Measurements from ENCODE around the gene USP9Y.
"Not testable (repeated sequence)": the region's sequence is repeated elsewhere in the genome, so short reads cannot be mapped to it uniquely, and the experiment has no call there.

Gene USP9Y, protein sequence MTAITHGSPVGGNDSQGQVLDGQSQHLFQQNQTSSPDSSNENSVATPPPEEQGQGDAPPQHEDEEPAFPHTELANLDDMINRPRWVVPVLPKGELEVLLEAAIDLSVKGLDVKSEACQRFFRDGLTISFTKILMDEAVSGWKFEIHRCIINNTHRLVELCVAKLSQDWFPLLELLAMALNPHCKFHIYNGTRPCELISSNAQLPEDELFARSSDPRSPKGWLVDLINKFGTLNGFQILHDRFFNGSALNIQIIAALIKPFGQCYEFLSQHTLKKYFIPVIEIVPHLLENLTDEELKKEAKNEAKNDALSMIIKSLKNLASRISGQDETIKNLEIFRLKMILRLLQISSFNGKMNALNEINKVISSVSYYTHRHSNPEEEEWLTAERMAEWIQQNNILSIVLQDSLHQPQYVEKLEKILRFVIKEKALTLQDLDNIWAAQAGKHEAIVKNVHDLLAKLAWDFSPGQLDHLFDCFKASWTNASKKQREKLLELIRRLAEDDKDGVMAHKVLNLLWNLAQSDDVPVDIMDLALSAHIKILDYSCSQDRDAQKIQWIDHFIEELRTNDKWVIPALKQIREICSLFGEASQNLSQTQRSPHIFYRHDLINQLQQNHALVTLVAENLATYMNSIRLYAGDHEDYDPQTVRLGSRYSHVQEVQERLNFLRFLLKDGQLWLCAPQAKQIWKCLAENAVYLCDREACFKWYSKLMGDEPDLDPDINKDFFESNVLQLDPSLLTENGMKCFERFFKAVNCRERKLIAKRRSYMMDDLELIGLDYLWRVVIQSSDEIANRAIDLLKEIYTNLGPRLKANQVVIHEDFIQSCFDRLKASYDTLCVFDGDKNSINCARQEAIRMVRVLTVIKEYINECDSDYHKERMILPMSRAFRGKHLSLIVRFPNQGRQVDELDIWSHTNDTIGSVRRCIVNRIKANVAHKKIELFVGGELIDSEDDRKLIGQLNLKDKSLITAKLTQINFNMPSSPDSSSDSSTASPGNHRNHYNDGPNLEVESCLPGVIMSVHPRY (N-terminal part only)

DNA sequence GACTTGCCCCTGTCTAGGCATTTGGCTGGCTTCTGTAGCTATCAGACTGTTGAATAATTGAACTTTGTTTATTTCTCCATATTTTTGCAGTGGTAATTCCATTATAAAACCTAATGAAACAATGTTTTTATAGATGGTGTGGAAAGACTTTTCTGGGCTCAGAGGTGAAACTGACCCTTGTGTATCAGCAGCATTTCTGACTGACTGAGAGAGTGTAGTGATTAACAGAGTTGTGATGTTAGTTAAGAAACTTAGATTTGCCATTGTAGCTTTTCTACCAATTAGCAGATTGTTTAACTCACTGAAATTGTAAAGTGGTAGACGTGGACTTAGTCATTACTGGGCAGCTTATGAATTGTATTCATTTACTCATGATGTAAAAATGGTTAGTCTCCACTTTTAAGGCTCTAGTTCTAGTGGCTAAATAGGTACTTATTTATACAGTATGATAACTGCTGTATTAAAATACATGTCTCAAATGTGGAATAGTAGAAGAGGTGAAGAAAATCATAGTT lies at the start of gene USP9Y:
USP9Y (plus strand) TSS at position 51 of the 515 bp plus-strand sequence. CDS start 8,217 bp downstream, outside the sequence.
- no peak for DNase-seq (ENCODE audit: low read depth)

GRCh38 chrY:12651621-12652036 lies 49.4 kb upstream of the USP9Y start:
- no peak for DNase-seq (ENCODE audit: low read depth)

- no peak for DNase-seq (ENCODE audit: low read depth)
These were observed 39.0 kb upstream of the USP9Y start for GRCh38 chrY:12661745-12662681.

GRCh38 chrY:12662745-12663591 lies 38.1 kb upstream of the USP9Y start:
- DNase-seq (ENCODE audit: low read depth) = no peak

DNA sequence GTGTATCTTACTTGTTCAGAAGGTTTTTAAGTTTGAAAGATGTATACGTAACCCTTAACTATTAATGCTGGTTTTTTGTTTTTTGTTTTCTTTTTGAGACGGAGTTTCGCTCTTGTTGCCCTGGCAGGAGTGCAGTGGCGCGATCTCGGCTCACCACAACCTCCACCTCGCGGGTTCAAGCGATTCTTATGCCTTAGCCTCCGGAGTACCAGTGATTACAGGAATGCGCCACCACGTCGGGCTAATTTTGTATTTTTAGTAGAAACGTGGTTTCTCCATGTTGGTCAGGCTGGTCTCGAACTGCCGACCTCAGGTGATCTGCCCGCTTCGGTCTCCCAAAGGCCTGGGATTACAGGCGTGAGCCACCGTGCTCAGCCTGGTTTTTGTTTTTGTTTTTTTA lies 37.2 kb upstream of the USP9Y start:
- not testable (repeated sequence) for DNase-seq (ENCODE audit: low read depth)

DNA sequence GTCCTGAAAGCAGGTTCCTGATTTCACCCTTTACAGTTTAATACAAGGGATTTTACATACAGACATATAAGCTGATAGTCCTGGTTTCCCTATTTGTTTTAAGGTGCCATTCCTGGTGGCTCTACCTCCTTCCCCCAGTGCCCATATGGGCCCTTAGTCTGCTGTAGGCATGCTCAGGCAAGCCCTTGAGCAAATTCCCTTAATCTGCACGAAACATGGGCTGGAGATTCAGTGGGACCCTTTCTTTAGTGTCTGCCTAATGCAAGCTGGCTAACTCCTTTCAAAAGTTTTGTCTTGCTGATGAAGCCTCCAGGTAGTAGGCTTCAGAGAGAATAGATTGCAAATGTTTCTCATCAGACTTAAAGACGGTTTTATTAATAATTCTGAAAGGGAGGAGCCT lies 22.9 kb upstream of the USP9Y start:
- DNase-seq (ENCODE audit: low read depth) = no peak

- no peak for DNase-seq (ENCODE audit: low read depth)
These were observed 19.5 kb upstream of the USP9Y start for GRCh38 chrY:12681535-12681934.

DNA sequence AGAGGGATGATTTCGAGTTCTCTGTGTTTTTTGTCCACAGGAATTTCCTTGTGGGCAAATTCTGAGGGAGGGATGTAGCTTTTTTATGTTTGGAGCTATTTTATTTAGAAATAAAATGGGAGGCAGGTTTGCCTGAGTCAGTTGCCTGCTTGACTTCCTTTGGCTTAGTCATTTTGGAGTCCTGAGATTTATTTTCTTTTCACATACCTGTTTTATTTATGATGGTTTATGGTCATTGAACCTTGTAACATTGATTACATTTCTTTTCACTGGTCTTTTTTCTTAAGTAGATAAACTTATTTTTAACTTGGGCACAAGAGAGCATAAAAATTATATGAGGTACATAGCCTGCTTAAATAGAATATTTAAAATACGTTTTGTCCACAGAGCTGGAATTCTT lies 12.7 kb upstream of the USP9Y start:
- DNase-seq (ENCODE audit: low read depth) = no peak

- DNase-seq (ENCODE audit: low read depth) = no peak
These were observed 944 bp upstream of the USP9Y start for GRCh38 chrY:12700087-12700486.

GRCh38 chrY:12702174-12702573 lies 1.1 kb downstream of the USP9Y start:
- DNase-seq (ENCODE audit: low read depth) = no peak

DNA sequence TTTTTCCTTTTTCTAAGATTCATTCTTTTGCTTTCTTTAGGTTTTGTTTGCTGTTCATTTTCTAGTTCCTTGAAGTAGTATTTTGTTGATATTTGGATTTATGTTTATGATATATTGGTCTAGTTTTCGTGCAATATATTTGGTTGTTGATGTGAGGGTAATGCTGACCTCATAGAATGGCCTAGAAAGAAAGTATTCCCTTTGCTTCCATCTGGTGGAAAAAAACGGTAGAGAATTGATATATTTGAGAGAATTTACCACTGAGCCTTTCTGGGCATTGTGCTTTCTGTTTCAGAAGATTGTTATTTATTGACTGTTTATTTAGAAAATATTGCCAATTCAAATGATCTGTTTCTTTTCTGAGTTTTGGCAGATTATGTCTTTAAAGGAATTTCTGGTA lies 9.4 kb downstream of the USP9Y start:
- DNase-seq (ENCODE audit: low read depth) = no peak

DNA sequence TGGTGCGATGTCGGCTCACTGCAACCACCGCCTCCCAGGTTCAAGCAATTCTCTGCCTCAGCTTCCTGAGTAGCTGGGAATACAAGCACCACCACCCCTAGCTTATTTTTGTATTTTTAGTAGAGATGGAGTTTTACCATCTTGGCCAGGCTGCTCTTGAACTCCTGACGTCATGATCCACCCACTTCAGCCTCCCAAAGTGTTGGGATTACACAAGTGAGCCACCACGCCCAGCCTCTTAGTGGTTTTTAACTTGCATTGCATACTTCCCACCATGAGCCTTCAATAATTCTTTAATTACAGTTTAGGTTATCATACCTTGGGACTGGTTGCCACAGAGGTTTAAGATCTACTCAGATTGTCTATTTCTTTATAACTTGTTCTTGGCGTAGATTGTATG lies 14.3 kb downstream of the USP9Y start:
- no peak for DNase-seq (ENCODE audit: low read depth)

- DNase-seq (ENCODE audit: low read depth) = no peak
These were observed 28.7 kb downstream of the USP9Y start for GRCh38 chrY:12729746-12730145.

DNA sequence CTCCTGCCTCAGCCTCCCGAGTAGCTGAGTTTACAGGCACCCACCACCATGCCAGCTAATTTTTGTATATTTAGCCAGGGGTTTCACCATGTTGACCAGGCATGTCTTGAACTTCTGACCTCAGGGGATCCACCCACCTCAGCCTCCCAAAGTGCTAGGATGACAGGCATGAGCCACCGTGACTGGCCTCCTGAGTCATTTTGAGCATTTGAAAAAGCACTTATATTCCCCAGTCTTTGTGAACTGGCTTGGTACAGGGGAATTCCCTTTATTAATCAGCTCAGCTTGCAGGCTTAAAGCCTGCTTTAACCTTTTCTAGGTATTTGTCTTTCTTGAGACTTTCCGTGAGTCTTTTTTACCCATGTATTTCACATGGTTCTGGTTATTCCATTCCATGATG lies 32.6 kb downstream of the USP9Y start:
- DNase-seq (ENCODE audit: low read depth) = no peak

- DNase-seq (ENCODE audit: low read depth) = no peak
These were observed 33.0 kb downstream of the USP9Y start for GRCh38 chrY:12734051-12734450.

DNA sequence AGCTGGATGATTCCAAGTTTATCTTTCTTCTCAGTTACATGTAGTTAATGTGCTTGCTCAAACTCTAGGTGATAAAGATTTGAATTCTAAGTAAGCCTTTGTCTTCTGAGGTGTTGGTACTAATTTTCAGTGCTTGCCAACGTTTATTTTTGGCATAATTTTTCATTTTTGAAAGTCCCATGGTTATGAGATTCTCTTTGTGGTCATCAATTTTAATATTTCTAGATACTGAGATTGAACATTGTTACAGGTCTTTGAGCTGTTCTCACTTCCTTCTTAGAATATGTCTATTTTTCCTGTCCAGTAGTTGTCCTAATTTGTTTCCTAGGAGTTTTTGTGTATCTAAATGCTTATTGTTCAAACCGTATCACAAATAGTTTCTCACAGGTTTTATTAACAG lies 40.4 kb downstream of the USP9Y start:
- no peak for DNase-seq (ENCODE audit: low read depth)

- DNase-seq (ENCODE audit: low read depth) = no peak
These were observed 41.7 kb downstream of the USP9Y start for GRCh38 chrY:12742725-12743124.

DNA sequence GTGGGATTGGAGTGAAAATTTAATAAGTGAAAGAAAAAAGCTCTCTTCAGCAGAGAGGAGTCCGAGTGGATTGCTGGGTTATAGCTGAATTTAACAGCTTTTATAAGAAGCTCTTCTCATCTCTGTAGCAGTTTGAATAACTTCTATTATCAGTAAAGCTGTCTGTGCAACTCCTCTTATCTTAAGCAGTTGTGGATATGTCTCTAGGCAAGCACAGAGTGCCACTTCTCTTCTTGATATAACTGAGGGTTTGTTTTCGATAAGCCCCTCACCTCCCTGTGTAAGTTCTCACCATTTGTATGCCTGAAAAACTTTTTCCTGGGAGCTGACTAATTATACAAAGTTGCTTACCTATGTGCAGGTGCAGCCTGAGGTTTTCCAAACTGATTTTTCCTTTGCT lies 43.1 kb downstream of the USP9Y start:
- no peak for DNase-seq (ENCODE audit: low read depth)

DNA sequence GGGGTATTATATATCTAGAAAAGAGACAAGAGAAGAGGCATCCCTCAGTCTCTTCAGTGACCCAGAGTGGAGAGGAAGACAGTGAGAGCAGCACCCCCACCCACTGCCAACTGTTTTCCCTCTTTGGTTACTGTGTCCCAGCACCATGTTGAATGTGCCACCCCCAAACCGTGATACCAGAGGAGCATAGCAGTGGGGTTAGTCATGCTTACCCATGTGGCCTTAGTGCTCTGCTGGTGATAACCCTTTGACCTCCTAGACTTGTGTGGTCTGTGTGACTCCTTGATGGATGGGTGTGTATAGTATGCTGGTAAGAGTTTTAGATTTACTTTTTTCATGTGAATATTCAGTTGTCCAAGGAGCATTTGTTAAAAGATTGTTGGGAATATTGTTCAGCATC lies 48.3 kb downstream of the USP9Y start:
- no peak for DNase-seq (ENCODE audit: low read depth)

GRCh38 chrY:12752856-12753255 lies 51.8 kb downstream of the USP9Y start:
- no peak for DNase-seq (ENCODE audit: low read depth)

DNA sequence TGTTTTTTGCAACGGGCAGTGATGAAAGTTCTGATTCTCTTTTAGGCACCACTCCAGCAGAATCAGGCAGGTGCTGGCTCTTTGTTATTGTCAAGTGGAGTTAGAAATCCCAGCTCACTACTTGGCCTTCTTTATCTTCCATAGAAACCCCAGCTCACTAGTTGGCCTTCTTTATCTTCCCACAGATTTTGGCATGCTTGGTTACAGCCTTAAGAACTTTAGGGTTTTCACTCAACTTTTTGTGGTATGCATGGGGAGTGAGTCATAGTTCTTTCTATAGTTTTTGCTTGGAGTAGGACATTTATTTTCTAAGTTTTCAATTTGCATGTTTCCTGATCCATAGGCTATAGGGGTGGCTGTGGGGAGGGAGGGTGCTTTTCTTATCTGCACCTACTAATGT lies 55.0 kb downstream of the USP9Y start:
- no peak for DNase-seq (ENCODE audit: low read depth)

Measured in activated T-helper 1 cell treated with Interleukin-2 at 50 U/mL for 16 hours (primary cell).